Activated CD8-positive, alpha-beta memory T cell treated with anti-CD3 and anti-CD28 coated beads, Interleukin-2, amount 50 U/mL, for 1 hour (primary cell): ENCODE data around the gene KIF15.
"Not testable (repeated sequence)": the region's sequence is repeated elsewhere in the genome, so short reads cannot be mapped to it uniquely, and the experiment has no call there.

Source experiments
- DNase-seq: peaks from one replicate; pipeline ENCODE4 v3.0.0-alpha.2; 2020; ENCODE audit errors: extremely low read depth

KIF15 gene, protein sequence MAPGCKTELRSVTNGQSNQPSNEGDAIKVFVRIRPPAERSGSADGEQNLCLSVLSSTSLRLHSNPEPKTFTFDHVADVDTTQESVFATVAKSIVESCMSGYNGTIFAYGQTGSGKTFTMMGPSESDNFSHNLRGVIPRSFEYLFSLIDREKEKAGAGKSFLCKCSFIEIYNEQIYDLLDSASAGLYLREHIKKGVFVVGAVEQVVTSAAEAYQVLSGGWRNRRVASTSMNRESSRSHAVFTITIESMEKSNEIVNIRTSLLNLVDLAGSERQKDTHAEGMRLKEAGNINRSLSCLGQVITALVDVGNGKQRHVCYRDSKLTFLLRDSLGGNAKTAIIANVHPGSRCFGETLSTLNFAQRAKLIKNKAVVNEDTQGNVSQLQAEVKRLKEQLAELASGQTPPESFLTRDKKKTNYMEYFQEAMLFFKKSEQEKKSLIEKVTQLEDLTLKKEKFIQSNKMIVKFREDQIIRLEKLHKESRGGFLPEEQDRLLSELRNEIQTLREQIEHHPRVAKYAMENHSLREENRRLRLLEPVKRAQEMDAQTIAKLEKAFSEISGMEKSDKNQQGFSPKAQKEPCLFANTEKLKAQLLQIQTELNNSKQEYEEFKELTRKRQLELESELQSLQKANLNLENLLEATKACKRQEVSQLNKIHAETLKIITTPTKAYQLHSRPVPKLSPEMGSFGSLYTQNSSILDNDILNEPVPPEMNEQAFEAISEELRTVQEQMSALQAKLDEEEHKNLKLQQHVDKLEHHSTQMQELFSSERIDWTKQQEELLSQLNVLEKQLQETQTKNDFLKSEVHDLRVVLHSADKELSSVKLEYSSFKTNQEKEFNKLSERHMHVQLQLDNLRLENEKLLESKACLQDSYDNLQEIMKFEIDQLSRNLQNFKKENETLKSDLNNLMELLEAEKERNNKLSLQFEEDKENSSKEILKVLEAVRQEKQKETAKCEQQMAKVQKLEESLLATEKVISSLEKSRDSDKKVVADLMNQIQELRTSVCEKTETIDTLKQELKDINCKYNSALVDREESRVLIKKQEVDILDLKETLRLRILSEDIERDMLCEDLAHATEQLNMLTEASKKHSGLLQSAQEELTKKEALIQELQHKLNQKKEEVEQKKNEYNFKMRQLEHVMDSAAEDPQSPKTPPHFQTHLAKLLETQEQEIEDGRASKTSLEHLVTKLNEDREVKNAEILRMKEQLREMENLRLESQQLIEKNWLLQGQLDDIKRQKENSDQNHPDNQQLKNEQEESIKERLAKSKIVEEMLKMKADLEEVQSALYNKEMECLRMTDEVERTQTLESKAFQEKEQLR (N-terminal part only)

GRCh38 chr3:44761424-44762169 lies at the start of gene KIF15, which contains the start of gene KIAA1143:
Gene KIF15, plus strand, starts transcription at chr3:44761794. Its CDS starts 72 bp downstream, at chr3:44761866.
Gene KIAA1143, minus strand, starts transcription at chr3:44761619. Its CDS starts 17 bp downstream, at chr3:44761602.
- peak; percentile 92 for DNase-seq

DNA sequence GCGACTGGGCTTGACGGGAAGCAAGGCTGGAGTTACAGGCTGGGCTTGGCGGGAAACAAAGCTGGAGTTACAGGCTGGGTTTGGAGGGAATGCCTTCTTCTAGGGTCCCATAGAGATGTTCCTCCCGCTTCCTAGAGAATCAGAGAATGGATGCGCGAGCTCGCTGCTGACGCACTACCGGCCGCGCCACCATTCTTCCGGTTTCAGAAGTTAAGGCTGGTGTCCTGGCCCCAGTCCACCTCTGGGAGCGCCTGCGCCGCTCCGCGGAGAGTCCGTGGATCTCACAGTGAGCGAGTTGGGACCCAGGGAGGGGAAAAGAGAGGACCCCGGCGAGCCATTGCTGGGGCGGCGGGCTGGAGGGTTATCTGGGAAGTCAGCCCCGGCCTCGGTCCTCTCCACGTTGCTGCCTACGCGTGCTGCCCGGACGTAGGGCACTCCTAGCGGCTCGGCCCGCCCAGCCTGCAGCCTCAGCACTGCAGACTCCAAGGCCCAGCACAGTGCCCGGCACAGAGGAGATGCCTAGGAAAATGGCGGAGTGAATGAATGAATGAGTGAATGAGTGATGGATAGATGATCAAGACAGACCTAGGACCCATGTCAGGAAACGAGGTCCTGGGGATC lies 49.0 kb upstream of the KIF15 start, which contains the start of gene ZNF502:
ZNF502 (plus strand) TSS at position 206 of the 621 bp plus-strand sequence. CDS start 7,602 bp downstream, outside the sequence.
- DNase-seq, result no peak

DNA sequence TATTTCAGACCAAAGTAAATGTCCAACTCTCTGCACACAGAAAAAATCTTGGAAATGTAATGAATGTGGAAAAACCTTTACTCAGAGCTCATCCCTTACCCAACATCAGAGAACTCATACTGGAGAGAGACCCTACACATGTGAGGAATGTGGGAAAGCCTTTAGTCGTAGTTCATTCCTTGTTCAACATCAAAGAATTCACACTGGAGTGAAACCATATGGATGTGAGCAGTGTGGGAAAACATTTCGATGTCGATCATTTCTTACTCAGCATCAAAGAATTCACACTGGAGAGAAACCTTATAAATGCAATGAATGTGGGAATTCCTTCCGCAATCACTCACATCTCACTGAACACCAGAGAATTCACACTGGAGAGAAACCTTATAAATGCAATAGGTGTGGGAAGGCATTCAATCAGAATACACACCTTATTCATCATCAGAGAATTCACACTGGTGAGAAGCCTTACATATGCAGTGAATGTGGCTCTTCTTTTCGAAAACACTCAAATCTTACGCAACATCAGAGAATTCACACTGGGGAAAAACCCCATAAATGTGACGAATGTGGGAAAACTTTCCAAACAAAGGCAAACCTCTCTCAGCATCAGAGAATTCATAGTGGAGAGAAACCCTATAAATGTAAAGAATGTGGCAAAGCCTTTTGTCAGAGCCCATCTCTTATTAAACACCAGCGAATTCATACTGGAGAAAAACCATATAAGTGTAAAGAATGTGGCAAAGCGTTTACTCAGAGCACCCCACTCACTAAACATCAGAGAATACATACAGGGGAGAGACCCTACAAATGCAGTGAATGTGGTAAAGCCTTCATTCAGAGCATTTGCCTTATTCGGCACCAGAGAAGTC lies 40.1 kb upstream of the KIF15 start:
- DNase-seq, result no peak

DNA sequence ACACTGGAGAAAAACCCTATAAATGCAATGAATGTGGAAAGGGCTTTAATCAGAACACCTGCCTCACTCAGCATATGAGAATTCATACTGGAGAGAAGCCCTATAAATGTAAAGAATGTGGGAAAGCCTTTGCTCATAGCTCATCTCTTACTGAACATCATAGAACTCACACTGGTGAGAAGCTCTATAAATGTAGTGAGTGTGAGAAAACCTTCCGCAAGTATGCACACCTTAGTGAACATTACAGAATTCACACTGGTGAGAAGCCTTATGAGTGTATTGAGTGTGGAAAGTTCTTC lies 39.5 kb upstream of the KIF15 start:
- no peak for DNase-seq

- DNase-seq, result peak; percentile 51
These were observed 32.1 kb upstream of the KIF15 start, which contains the start of gene ZNF501 for GRCh38 chr3:44729384-44729910. Gene ZNF501, plus strand, starts transcription at chr3:44729635. Its CDS starts 4,787 bp downstream, at chr3:44734422.

DNA sequence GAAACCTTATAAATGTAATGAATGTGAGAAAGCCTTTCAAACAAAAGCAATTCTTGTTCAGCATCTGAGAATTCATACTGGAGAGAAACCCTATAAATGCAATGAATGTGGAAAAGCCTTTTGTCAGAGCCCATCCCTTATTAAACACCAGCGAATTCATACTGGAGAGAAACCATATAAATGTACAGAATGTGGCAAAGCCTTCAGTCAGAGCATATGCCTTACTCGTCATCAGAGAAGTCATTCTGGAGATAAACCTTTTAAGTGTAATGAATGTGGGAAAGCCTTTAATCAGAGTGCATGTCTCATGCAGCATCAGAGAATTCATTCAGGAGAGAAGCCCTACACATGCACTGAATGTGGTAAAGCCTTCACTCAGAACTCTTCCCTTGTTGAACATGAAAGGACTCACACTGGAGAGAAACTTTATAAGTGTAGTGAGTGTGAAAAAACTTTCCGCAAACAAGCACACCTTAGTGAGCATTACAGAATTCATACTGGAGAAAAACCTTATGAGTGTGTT lies 26.9 kb upstream of the KIF15 start:
- no peak for DNase-seq

DNA sequence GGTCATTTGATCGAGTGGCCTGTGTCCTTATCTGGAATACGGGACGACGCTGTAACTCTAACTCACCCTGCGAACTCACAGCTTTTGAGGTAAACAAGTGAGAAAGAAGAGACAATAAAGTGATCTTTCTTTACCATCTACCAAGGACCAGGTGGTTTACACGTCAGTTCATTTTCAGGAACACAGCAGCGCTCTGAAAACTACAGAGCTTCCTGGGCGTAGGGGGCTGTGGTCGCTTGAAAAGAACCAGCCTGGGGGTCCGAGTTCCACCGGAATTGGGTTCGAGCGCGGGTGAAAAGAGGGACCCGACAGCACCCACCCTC lies 532 bp upstream of the KIF15 start:
- no peak for DNase-seq

DNA sequence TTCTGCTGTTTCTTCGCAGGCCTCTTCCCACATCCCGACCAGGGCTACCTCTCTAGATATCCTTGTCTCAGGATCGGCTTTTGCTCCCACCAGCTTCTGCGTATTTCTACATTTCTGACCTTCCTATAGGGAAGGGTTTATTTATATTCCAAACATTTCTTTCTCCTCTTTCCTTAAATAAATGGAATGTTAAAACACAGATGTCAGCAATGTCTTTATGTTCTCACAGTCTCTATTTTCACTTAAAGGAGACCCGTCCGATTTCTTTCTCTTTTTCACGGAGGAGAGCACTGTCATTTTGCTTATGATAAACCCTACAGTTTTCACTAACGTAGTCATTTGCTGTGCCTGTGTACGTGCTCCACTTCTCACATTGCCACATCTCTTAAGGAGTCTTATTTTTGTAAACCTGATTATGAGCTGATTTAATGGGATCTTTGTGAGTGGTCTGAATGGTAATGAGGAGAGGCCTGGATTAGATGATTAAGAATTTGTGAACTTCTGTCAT lies 630 bp downstream of the KIF15 start:
- DNase-seq, result no peak

- no peak for DNase-seq
These were observed 1.1 kb downstream of the KIF15 start for GRCh38 chr3:44762690-44763089.

DNA sequence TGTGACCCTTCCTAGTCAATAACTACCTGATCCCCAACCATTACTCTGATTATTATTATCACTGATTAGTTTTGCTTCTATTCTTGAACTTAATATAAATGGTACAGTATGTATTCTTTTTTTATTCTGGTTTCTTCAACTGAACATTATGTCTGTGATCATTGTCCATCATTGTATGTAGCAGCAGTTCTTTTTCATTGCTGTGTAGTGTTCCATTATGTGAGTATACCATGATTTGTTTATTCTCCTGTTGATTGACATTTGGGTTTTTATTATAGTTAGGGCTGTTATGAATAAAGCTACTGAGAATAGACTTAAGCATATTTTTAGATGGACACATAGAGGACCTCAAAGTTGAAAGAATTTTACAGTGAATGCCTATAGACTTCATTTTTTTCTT lies 2.7 kb downstream of the KIF15 start:
- no peak for DNase-seq

GRCh38 chr3:44771424-44772098 lies 10.0 kb downstream of the KIF15 start:
- no peak for DNase-seq

- no peak for DNase-seq
These were observed 10.5 kb downstream of the KIF15 start for GRCh38 chr3:44772099-44772442.

DNA sequence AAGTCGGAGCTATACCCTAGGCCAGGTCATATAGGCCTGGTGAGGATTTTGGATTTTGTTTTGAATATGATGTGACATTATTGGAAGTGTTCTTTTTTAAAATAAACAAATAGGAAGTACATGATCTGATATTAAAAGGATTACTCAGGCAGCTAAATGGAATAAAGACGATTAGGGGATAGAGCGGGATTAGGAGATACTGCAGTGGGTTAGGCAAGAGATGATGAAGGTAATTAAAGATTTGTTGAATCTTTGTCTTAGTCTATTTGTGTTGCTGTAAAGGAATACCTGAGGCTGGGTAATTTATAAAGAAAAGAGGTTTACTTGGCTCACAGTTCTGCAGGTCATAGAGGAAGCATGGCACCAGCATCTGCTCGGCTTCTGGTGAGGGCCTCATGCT lies 21.3 kb downstream of the KIF15 start:
- no peak for DNase-seq

- no peak for DNase-seq
These were observed 33.6 kb downstream of the KIF15 start for GRCh38 chr3:44795197-44795596.

GRCh38 chr3:44802011-44802410 lies 40.4 kb downstream of the KIF15 start:
- no peak for DNase-seq

DNA sequence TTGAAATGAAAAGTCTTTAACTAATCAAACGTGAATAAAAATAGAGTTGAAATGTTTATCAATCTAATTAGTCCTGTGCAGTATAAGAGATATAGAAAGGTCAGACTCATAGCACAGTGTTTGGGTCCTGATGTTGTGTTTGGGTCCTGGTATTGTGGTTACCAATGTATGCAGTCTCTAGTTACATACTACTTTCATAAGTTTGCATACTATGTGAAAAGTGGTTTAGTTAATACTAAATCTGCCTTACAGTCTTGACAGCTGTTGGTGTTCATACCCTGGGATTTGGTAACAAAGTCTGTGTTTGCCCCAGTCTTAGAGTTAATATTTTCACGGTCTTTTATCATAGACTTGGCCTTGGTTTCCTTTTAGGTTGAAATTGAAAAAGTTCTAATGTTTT lies 41.7 kb downstream of the KIF15 start:
- no peak for DNase-seq

- DNase-seq, result no peak
These were observed 44.4 kb downstream of the KIF15 start for GRCh38 chr3:44805960-44806359.

GRCh38 chr3:44814751-44815150 lies 53.2 kb downstream of the KIF15 start:
- DNase-seq, result no peak

DNA sequence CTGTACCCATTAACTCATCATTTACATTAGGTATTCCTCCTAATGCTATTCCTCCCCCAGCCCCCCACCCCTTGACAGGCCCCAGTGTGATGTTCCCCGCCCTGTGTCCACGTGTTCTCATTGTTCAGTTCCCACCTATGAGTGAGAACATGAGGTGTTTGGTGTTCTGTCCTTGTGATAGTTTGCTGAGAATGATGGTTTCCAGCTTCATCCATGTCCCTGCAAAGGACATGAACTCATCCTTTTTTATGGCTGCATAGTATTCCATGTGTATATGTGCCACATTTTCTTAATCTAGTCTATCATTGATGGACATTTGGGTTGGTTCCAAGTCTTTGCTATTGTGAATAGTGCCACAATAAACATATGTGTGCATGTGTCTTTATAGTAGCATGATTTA lies 54.7 kb downstream of the KIF15 start:
- DNase-seq, result not testable (repeated sequence)
